Common myeloid progenitor, CD34-positive (primary cell): Measurements from ENCODE around the gene AGAP2.

ENCODE experiments used
- CTCF ChIA-PET: fragments of 350-600 bp; sonication (Branson Sonifier 250); formaldehyde crosslinking; loops from one replicate; lab custom pipeline; 2021; ENCODE audit warnings: antibody characterized with exemption; lab: Charles Lee
- POLR2A ChIA-PET: fragments of 350-600 bp; sonication (Branson Sonifier 250); formaldehyde crosslinking; loops from one replicate; lab custom pipeline; 2021; ENCODE audit warnings: antibody characterized with exemption; lab: Charles Lee
- DNase-seq, 3 donors: peaks; one replicate each; pipeline versions ENCODE4 v3.0.0 to v3.0.0-alpha.2; 2013
- H3K27ac ChIP-seq, 2 experiments: 1 replicate in 1 of 2; 2 replicates in 1 of 2; pipeline ENCODE4 v1.7.0; 2013; ENCODE audit warnings: inconsistent platforms in 2 of 2, low read length in 2 of 2, mild to moderate bottlenecking in 2 of 2, low read depth in 1 of 2, moderate library complexity in 1 of 2; ENCODE audit not compliant: severe bottlenecking in 2 of 2, insufficient read depth in 1 of 2, poor library complexity in 1 of 2
- H3K27me3 ChIP-seq, 5 experiments: replicated peaks in 2 of 5; 1 replicate in 3 of 5; 2 replicates in 2 of 5; pipeline versions ENCODE4 v1.6.1 to v1.7.0; 2013; ENCODE audit warnings: low read length in 4 of 5, mild to moderate bottlenecking in 2 of 5, moderate library complexity in 2 of 5, inconsistent platforms in 1 of 5; ENCODE audit not compliant: insufficient read depth in 5 of 5, control insufficient read depth in 4 of 5
- H3K36me3 ChIP-seq, 4 experiments: 1 replicate in 2 of 4; 2 replicates in 2 of 4; pipeline versions ENCODE4 v1.6.1 to v1.7.0; 2013; ENCODE audit warnings: low read length in 3 of 4, control low read depth in 1 of 4, mild to moderate bottlenecking in 1 of 4; ENCODE audit not compliant: control insufficient read depth in 4 of 4, insufficient read depth in 4 of 4
- H3K4me1 ChIP-seq, 4 experiments: 1 replicate in 3 of 4; 2 replicates in 1 of 4; pipeline versions ENCODE4 v1.6.1 to v1.7.1; 2013; ENCODE audit warnings: low read length in 3 of 4, mild to moderate bottlenecking in 3 of 4, control low read depth in 1 of 4, inconsistent platforms in 1 of 4, moderate library complexity in 1 of 4; ENCODE audit not compliant: control insufficient read depth in 4 of 4, insufficient read depth in 4 of 4; ENCODE audit errors: control extremely low read depth in 1 of 4
- H3K4me3 ChIP-seq, 7 experiments: 1 replicate in 4 of 7; 2 replicates in 3 of 7; pipeline versions ENCODE4 v1.5.1 to v1.7.0; 2013; ENCODE audit warnings: mild to moderate bottlenecking in 7 of 7, low read length in 6 of 7, moderate library complexity in 6 of 7, inconsistent platforms in 2 of 7, low read depth in 2 of 7, control low read depth in 1 of 7; ENCODE audit not compliant: insufficient read depth in 4 of 7, control insufficient read depth in 1 of 7; ENCODE audit errors: extremely low read depth in 1 of 7
- H3K9me3 ChIP-seq, 5 experiments: 1 replicate in 4 of 5; 2 replicates in 1 of 5; pipeline versions ENCODE4 v1.6.1 to v1.7.1; 2013; ENCODE audit warnings: low read length in 4 of 5, mild to moderate bottlenecking in 2 of 5, inconsistent platforms in 1 of 5, low read depth in 1 of 5, moderate library complexity in 1 of 5; ENCODE audit not compliant: control insufficient read depth in 4 of 5, insufficient read depth in 2 of 5; ENCODE audit errors: control extremely low read depth in 1 of 5
- WGBS: methylation state at CpG from one replicate; pipeline ENCODE4 v1.1.5; 2013; ENCODE audit not compliant: insufficient coverage; 5-methylcytosine and 5-hydroxymethylcytosine counted together

AGAP2 gene

DNA sequence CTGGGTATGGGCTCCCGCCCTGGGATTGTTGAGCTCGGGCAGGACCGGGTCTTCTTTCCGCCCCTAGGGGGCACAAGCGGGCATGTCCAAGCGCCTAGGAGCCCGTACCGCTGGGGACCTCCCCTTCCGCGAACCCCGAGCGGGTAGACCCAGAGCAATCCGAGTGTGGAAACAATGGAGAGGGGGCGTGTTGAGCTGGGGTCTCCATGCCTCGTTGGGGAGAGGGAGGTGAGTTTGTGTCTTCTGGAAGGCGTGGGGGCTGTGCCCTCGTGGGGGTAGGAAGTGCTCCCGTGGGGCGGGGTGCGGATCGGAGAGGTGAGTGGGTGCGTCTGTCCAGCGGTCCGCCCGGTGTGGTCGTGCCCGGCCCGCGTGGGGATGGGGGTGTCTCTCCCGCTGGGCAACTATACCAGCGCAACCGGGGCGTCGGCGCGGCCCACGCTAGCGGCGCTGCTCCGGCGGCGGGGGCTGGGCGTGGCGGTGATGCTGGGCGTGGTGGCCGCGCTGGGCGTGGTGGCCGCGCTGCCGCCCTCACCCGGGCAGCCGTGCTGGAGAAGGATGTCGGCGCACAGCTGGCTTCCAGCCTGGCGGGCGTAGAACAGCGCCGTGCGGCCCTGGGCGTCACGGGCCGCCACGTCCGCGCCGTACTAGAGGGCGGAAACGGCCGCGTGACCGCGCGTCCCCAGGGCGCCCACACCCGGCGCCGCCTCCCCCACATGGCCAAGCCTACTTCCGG is 12.2 kb downstream of the AGAP2 start:
- peak; percentile 22 to 65 (median 62) for DNase-seq
- POLR2A ChIA-PET: no interaction called here
- H3K27ac ChIP-seq: no peak overlapping the region
- H3K4me1 ChIP-seq: peaks cover 0 to 2% (median 0%) of the 10 kb centered on the region in 4 experiments
- 93% methylated on average over 50 of the region's 79 CpGs for WGBS
- peak overlapping the region in 1 of 7 experiments; percentile 43 for H3K4me3 ChIP-seq
- H3K9me3 ChIP-seq: no peaks in the 10 kb centered on the region
- H3K36me3 ChIP-seq: peaks cover 9 to 82% (median 51%) of the 10 kb centered on the region in 4 experiments
- H3K27me3 ChIP-seq: no peaks in the 10 kb centered on the region
- CTCF ChIA-PET: interaction anchor here (1.0 to 2.7 kb wide), 3 partner anchors 13 to 145 kb away, joined by 3 to 11 read pairs (median 10); partner anchors contain the start of gene AGAP2

DNA sequence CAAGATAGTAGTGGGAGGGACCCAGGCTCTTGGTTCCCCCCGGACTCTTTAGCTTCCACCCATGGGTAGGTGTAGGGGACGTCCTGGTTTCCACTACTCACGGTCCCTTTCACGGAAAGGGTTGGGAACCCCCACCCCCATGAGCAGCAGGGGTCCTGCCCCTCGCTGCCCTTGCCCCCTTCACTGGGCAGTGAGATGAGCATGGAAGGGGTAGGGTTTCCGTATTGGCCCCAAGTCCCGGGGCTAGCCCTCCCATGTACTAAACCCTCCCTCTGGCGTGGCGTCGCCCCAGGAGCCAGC is 12.7 kb downstream of the AGAP2 start:
- no peaks in the 10 kb centered on the region for H3K9me3 ChIP-seq
- peaks cover 0 to 2% (median 0%) of the 10 kb centered on the region in 4 experiments for H3K4me1 ChIP-seq
- H3K4me3 ChIP-seq: no peak overlapping the region
- WGBS: 92% methylated on average over 8 of the region's 10 CpGs
- POLR2A ChIA-PET: no interaction called here
- CTCF ChIA-PET: interaction anchor here (1.0 to 2.7 kb wide), 3 partner anchors 13 to 145 kb away, joined by 3 to 11 read pairs (median 10); partner anchors contain the start of gene AGAP2
- no peaks in the 10 kb centered on the region for H3K27me3 ChIP-seq
- peaks cover 13 to 82% (median 49%) of the 10 kb centered on the region in 4 experiments for H3K36me3 ChIP-seq
- no peak for DNase-seq
- H3K27ac ChIP-seq: no peak overlapping the region

DNA sequence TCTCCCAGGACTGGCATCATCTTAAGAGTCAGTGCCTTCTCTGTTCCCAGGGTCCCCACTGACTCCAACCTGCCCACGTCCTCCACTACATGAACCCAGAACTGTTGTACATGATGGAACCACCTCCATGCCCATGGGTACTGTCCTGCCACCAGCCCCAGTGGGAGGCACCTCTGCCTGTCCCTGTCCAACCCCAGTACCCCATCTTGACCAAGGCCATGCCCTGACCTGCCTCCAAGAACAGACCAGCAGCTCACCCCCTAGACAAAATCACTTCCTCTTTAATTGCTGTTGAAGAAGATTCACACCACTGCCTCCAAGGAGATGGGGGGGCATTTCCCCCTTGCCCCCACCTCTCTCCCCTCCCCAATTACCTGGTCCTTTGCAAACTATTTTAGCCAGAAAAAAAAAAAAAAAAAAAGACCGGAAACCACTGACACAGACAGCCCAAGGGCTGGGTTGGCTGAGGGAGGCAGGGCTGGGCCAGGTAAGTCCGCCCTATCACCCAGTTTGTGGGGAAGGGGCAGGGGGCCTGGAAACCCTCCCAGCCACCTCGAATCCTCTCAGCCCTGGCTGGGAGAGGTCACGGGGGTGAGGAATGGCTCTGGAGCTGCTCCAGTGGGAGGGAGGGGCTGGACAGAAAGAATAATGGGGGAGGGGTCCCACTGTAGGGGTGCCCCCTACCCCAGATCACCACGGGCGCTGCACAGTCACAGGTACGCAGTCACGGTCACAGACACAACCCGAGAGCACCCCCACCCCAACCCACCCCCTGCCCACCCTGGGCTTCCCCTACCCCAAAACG is 13.4 kb downstream of the AGAP2 start:
- peaks cover 10 to 82% (median 48%) of the 10 kb centered on the region in 4 experiments for H3K36me3 ChIP-seq
- POLR2A ChIA-PET: no interaction called here

DNA sequence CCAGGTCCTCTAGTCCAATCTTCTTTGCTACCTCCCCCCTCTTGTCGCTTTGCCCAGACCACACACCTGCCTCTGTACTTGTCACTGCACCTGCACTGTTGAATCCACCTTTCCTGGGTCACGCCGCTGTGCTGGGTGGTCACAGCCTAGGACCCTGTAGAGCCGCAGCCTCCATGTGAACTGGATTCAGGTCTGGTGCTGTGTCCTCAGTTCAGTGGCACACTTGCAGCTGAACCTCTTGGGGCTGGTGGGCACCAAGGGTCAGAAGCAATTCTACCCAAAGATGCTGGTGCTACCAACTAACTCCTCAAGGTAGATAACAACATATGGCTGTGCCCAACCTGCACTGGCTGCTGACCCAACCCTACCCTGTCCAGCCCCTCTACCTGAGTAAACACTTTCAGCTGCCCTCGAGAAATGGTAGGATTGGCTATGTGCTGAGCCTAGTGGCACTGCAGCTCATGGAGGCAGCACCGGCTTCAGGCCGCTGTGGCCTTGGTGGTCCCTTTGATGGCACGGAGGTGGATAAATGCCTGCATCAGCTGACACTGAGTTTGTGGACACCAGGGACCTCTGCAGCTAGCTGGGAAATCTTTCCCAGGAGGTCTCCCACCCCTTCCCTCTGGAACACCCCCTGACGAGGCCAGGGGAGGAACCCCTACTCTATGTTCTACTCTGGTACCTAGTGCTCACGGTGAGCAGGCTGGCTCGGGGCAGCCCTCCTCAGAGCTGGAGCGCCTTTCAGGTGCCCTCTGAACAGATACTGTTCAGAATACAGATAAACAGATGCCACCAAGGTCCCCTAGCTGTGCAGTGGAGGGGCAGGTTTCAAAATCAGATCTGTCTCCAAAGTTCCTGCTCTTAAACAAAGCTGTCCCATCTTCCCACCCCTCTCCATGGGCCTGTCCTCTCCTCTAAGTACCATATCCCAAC is 14.3 kb downstream of the AGAP2 start:
- WGBS: 97% methylated on average over 12 of the region's 12 CpGs
- ChIA-PET POLR2A (no interaction called here), CTCF (interaction anchor here (0.8 to 1.3 kb wide), 5 partner anchors 9 to 31 kb away, joined by 3 to 4 read pairs (median 3); no protein-coding TSS in a partner anchor)
- no peaks in the 10 kb centered on the region for H3K27me3 ChIP-seq
- peaks cover 9 to 82% (median 48%) of the 10 kb centered on the region in 4 experiments for H3K36me3 ChIP-seq
- H3K9me3 ChIP-seq: no peaks in the 10 kb centered on the region
- no peak overlapping the region for H3K4me3 ChIP-seq
- H3K4me1 ChIP-seq: peaks cover 0 to 2% (median 0%) of the 10 kb centered on the region in 4 experiments
- no peak for DNase-seq
- no peak overlapping the region for H3K27ac ChIP-seq

More for the DNA sequence above, 13.4 kb downstream of the AGAP2 start:
- Histone ChIP-seq H3K4me1 (peaks cover 0 to 2% (median 0%) of the 10 kb centered on the region in 4 experiments), H3K27me3 (no peaks in the 10 kb centered on the region), H3K27ac (no peak overlapping the region), H3K9me3 (no peaks in the 10 kb centered on the region), H3K4me3 (no peak overlapping the region)
- 100% methylated on average over 2 of the region's 11 CpGs for WGBS
- CTCF ChIA-PET: interaction anchor here (0.8 to 2.7 kb wide), 7 partner anchors 8 to 32 kb away, joined by 3 to 11 read pairs (median 3); partner anchors contain the start of gene AGAP2
- no peak for DNase-seq

DNA sequence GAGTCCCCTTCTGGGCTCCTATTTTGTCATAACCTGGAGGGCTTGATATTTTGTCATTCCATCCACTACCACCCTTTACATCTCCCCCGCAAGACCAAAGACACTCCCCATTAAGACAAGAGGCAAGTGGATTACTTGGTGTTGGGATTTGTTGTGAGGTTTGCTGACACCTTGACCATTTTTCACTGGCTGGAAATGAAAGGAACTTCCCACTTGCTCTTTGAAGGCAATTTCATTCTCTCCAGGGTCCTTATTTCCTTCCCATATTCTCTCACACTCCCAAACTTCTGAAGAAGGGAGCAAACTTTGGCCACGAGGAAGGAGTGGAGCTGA is 14.9 kb downstream of the AGAP2 start:
- DNase-seq: no peak
- Histone ChIP-seq H3K27ac (no peak overlapping the region), H3K4me1 (peaks cover 0 to 2% (median 0%) of the 10 kb centered on the region in 4 experiments), H3K36me3 (peaks cover 12 to 85% (median 51%) of the 10 kb centered on the region in 4 experiments), H3K27me3 (no peaks in the 10 kb centered on the region), H3K9me3 (no peaks in the 10 kb centered on the region), H3K4me3 (no peak overlapping the region)
- no CpG with 5 or more reads among the region's 2 CpGs for WGBS
- ChIA-PET POLR2A (no interaction called here), CTCF (interaction anchor here (1.0 to 1.3 kb wide), 6 partner anchors 9 to 142 kb away, joined by 3 to 4 read pairs (median 4); no protein-coding TSS in a partner anchor)

DNA sequence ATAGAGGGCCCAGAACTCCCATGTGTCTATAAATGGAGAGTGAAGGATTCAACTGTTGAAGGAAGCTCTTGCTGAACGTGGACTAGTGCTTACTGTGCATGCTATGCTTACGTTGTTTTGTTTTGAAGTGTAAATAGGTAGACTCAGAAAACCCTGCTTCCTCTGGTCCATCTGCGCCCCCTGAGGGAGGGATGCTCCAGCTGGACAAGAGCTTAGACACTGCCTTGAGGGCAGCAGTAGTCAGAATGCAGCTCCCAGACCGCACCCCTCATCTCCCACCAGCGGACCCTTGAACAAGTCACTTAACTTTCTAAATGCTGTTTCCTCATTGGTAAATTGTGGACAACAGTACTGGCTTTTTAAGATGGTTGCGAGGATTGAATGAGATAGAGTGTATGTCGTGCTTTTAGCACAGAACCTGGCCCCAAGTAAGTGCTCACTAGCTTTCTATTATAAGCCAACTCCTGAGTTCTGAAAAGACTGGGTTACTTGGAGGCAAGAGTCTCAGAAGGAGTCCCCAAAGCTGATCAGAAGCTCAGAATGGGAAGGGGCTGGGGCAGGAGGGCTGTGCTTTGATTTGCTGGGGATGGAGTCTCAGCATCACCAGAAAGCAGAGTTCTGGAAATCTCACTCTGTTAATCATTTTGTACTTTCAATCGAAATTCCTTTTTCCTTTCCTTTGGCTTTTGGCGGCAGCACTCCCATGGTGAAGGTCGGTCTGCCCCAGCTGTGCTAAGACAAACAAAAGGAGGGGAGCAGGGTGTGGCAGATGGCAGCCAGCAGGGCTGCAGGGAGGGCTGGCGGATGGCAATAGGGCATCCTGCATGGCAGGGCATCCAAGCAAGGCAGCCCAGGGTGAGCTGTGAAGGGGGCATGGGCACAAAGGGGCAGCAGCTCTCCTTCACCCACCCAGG is 15.6 kb downstream of the AGAP2 start:
- Histone ChIP-seq H3K4me3 (no peak overlapping the region), H3K36me3 (peaks cover 15 to 85% (median 54%) of the 10 kb centered on the region in 4 experiments), H3K27ac (no peak overlapping the region), H3K27me3 (no peaks in the 10 kb centered on the region), H3K9me3 (no peaks in the 10 kb centered on the region), H3K4me1 (peaks cover 0 to 2% (median 0%) of the 10 kb centered on the region in 4 experiments)
- no peak for DNase-seq
- ChIA-PET POLR2A (interaction anchor here (0.8 kb wide), 1 partner anchor 10 kb away, joined by 3 read pairs; no protein-coding TSS in a partner anchor), CTCF (interaction anchor here (0.9 to 1.3 kb wide), 5 partner anchors 10 to 142 kb away, joined by 3 to 4 read pairs (median 4); no protein-coding TSS in a partner anchor)
- WGBS: 80% methylated on average over 6 of the region's 11 CpGs
